ENCODE results near the gene HDAC7.
"Not testable (repeated sequence)": the region's sequence is repeated elsewhere in the genome, so short reads cannot be mapped to it uniquely, and the experiment has no call there.

Gene HDAC7

GRCh38 chr12:47812797-47813510 is 6.7 kb downstream of the HDAC7 start:
- DNase-seq (ENCODE audit: low read depth in 3 of 3), result peak; percentile 90 to 96 (median 91)

GRCh38 chr12:47811581-47812484 is 7.9 kb downstream of the HDAC7 start:
- no peak for DNase-seq (ENCODE audit: low read depth in 3 of 3)

DNA sequence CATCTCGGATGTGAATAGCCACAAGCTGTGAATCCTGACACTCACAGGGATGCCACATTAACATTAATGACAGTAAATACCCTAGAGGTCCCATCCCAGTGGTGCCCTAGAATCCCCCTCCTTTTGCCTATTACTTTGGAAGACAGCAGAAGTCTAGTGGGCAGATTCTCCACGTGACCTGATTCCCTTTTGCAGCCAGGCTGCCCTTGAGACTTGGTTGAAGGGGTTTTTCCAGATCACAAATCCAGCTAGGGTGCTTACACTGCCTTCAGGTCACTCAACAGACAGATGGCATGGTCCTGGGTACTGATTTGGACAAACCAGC is 8.7 kb downstream of the HDAC7 start:
- DNase-seq (ENCODE audit: low read depth in 3 of 3), result no peak

- DNase-seq (ENCODE audit: low read depth in 3 of 3), result not testable (repeated sequence)
Measured at GRCh38 chr12:47809518-47809917, 10.2 kb downstream of the HDAC7 start.

- peak in 1 of 3 experiments; percentile 62 for DNase-seq (ENCODE audit: low read depth in 3 of 3)
Measured at GRCh38 chr12:47808574-47809365, 10.9 kb downstream of the HDAC7 start.

DNA sequence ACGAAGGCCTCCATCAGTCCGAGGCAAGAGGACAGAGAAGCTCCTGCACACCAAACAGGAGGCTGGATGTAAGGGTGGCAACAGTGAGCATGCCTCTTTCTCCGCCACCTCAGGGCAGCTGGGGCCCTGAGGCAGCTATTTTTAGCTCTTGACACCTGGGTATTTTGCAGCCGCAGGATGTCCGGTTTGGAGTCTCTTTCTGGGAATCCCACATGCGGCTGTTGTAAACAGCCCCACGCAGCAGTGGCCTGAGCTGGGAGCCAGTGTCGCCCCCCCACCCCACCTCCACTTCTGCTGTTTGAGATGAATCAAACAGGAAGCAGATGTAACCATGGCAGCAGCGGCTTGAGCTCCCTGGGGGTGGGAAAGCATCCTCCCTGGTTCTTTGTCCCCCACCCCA is 11.7 kb downstream of the HDAC7 start:
- DNase-seq (ENCODE audit: low read depth in 3 of 3), result peak in 2 of 3 experiments; percentile 62 to 87

GRCh38 chr12:47807338-47807737 is 12.4 kb downstream of the HDAC7 start:
- DNase-seq (ENCODE audit: low read depth in 3 of 3), result no peak

DNA sequence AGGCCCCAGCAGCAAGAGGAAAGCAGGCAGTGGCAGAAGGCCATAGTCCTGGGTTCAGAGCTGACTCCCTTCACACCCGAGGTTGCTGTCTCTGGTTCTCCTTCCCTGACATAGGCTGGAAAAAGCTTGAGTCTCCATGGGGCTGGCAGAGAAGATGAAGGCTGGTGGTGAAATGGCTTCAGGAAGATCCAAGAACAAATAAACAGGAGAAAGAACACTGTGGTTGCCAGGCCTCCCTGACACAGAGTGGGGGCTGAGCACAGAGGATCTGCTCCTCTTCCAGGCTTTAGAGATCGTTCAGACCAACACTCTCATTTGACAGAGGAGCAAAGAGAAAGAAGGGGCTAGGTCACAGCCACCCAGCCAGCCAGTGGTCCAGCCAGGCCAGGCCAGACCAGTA is 14.3 kb downstream of the HDAC7 start:
- DNase-seq (ENCODE audit: low read depth in 3 of 3), result no peak

DNA sequence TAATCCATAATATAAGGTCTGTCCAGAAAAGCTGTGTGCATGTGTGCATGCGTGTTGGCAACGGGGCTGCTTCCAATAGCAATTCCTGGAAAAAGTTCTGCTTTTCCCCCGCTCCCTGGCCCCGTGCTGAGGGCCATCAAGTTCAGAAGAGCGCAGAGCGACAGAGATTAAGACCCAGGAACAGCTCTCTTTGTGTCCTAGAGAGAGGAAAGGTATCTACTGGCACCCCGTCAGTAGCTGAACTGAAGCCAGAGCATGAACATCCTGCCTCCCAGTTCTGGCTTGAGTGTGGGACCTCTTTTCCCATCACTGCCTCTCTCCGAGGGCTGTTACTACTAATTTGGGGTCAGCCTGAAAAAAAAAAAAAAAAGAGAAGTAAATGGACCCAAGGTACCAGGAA is 15.5 kb downstream of the HDAC7 start:
- DNase-seq (ENCODE audit: low read depth in 3 of 3), result no peak

- no peak for DNase-seq (ENCODE audit: low read depth in 3 of 3)
Measured at GRCh38 chr12:47803191-47803875, 16.4 kb downstream of the HDAC7 start.

DNA sequence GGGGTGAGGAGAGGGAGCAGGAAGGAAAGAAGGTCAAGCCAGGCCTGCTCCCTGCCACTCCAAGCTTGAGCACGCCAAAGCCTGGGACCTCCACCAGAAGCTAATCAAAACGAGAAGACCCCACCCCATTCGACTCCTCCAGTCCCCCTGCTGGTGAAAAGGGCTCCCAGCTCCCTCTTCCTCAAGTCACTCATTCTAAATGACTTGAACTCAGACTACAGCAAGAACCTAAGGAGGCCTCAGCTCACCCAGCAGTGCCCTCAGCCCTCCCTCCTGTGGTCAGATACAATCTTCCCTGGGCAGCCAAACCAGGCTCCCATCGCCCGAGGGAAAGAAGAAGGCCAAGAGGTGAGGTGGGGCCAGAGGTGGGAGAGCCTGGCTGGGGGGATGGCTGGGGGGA is 17.4 kb downstream of the HDAC7 start:
- no peak for DNase-seq (ENCODE audit: low read depth in 3 of 3)

DNA sequence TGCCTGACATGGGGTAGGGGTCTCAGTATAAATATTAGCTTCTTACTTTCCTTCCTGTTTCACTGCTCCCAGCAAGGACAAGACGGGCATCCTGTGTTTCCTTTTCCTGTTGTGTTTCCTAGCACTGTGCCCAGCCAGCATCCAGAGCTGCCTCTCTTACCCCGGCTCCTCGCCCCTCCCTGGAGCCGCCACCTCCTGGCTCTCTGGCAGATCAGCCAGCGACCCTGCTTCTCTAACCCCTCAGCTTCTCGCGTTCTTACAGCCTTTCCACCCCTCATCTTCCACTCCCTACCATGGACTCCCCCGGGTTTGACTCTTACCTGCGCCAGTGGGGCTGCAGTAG is 17.8 kb downstream of the HDAC7 start:
- no peak for DNase-seq (ENCODE audit: low read depth in 3 of 3)

DNA sequence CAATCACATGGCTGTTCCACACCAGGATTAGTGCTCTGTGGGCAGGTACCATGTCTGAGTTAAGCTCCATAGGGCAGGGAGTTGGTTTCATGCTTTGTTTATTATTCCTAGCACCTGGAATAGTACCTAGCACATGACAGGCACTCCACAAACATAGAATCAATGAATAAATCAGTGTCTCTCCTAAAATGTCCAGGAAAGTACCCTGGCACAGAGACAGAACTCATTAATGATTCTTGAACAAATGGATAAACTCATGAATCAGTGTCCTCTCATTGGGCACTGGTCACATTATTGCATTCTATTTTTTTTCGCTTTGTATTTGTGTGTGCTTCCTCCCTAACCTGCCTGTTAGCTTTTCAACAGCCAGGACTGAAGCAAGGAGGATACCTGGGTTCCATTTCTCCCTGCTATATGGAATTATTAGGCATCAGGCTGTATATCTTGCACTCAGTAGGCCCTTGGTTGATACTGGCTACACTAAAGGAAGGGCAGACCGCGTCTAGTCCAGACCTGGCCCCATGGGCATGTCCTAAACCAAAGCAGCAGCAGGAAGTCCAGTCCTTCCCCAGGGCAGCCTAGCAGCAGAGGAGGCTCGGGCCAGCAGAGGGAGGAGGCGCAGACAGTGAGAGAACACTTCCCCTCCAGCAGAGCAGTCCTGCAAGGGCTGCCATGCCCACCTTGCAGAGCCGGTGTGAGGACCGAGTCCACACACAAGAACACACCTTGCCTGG is 18.4 kb downstream of the HDAC7 start:
- no peak for DNase-seq (ENCODE audit: low read depth in 3 of 3)

GRCh38 chr12:47800582-47800981 is 19.1 kb downstream of the HDAC7 start:
- DNase-seq (ENCODE audit: low read depth in 3 of 3), result no peak

- DNase-seq (ENCODE audit: low read depth in 3 of 3), result no peak
Measured at GRCh38 chr12:47799357-47799955, 20.2 kb downstream of the HDAC7 start.

- DNase-seq (ENCODE audit: low read depth in 3 of 3), result no peak
Measured at GRCh38 chr12:47798382-47798948, 21.2 kb downstream of the HDAC7 start.

GRCh38 chr12:47797441-47797840 is 22.3 kb downstream of the HDAC7 start:
- DNase-seq (ENCODE audit: low read depth in 3 of 3), result no peak

DNA sequence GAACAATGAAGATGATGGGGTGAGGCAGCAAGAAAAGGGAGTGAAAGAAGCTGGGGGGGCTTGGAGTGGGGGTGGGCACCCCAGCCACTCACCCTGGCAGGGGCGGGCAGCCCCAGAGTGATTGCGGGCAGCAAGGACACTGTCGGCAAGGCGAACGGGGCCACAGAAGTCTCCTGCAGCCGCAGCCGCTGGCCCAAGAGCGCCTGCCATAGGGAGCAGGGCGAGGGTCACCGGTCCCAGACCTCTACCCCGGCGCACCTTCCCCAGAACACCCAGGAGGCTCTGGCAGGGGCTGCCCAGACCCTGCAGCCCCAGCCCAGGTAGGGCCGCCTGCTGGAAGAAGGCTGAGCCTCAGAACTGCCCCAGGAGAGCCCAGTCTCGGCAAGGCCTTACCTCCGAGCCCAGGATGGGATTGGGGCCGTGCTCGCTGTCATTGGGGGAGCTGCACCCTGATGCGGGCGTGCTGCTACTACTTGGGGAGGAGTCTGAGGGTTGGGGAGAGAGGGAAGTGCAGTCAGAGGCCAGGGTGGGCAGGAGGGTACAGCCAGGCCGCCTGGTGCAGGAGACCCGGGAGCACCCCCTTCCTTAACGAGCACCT is 23.8 kb downstream of the HDAC7 start:
- DNase-seq (ENCODE audit: low read depth in 3 of 3), result no peak

DNA sequence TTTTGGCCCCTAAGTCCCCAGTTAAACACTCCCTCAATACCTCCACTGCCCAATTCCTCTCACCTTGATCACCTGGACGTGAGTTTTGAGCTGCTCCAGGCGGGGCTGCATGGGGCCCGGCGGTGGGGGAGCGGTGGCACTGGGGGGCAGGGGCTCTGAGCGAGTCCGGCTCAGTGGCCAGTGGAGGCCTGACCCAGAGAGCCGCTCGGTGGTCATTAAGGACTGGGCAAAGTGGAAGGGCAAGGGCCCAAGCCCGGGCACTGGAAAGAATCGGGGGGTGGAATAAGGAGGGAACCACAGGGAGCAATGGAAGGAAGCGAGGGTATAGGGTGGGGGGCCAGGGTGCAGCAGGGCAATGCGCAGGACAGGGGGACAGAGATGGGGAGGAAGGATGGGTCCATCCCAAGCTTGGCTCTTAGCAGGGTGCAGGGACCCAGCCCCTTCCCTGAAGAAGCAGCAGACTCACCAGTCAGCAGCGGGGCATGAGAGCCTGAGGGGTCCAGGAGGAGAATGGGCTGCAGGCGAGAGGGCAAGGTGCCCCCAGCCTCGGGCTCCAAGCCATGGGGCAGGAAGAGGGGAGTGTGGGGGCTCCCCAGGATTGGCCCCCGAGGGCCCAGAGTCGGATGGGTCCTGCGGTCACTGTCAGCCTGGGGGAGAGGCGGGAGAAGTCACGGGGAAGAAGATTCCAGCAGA is 24.4 kb downstream of the HDAC7 start:
- no peak for DNase-seq (ENCODE audit: low read depth in 3 of 3)

Measured in stimulated activated CD4-positive, alpha-beta T cell treated with anti-CD3 and anti-CD28 coated beads, TNF-alpha, amount 100 ng/mL, for 24 hours (primary cell).